ENCODE data around the gene NUP210. TPM values are rescaled to one million over a fixed set of nuclear protein-coding genes. Genes with fewer than 3 reads are reported as not detected.

NUP210 gene
- total and polyA plus RNA-seq, 2 experiments from 2014 or later: 13.8 to 73.9 TPM

- peaks cover 67% of the 10 kb centered on the region for H3K36me3 Mint-ChIP-seq (ENCODE audit: low read depth)
- DNase-seq (ENCODE audit: low spot score) (no peak), ATAC-seq (peak; percentile 21)
- Histone ChIP-seq H2AFZ (no peak overlapping the region), H3K36me3 (ENCODE audit: insufficient read depth) (no peaks in the 10 kb centered on the region), H3K4me3 (no peak overlapping the region), H3K4me2 (no peak overlapping the region), H4K20me1 (replicated peaks; ENCODE audit: insufficient read depth) (no peaks in the 10 kb centered on the region), H3K79me2 (replicated peaks; ENCODE audit: insufficient read depth) (no peaks in the 10 kb centered on the region), H3K9me2 (ENCODE audit: insufficient read depth) (no peaks in the 10 kb centered on the region), H3F3A (replicated peaks; ENCODE audit: low read depth) (no peaks in the 10 kb centered on the region), H3K27ac (ENCODE audit: low read depth) (no peak overlapping the region), H3K27me3 (ENCODE audit: insufficient read depth) (no peaks in the 10 kb centered on the region), H3K4me1 (ENCODE audit: insufficient read depth) (no peaks in the 10 kb centered on the region)
- TF ChIP-seq ZNF114 (CRISPR knock-in tag; IDR thresholded peaks at IDR 0.05): no peak
- TF ChIP-seq NANOG (IDR thresholded peaks at IDR 0.05; ENCODE audit: borderline replicate concordance): no peak
- TF ChIP-seq, protein P1, sequence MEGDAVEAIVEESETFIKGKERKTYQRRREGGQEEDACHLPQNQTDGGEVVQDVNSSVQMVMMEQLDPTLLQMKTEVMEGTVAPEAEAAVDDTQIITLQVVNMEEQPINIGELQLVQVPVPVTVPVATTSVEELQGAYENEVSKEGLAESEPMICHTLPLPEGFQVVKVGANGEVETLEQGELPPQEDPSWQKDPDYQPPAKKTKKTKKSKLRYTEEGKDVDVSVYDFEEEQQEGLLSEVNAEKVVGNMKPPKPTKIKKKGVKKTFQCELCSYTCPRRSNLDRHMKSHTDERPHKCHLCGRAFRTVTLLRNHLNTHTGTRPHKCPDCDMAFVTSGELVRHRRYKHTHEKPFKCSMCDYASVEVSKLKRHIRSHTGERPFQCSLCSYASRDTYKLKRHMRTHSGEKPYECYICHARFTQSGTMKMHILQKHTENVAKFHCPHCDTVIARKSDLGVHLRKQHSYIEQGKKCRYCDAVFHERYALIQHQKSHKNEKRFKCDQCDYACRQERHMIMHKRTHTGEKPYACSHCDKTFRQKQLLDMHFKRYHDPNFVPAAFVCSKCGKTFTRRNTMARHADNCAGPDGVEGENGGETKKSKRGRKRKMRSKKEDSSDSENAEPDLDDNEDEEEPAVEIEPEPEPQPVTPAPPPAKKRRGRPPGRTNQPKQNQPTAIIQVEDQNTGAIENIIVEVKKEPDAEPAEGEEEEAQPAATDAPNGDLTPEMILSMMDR (conservative IDR thresholded peaks at IDR 0.05; ENCODE audit: low read depth in 2 of 2): peak in 1 of 2 experiments; percentile 33; a peak in 2 of 4 replicates
- TF ChIP-seq JUNB (IDR thresholded peaks at IDR 0.05; ENCODE audit: unreplicated experiment): no peak
- no peak for TF ChIP-seq EZH2 (IDR thresholded peaks at IDR 0.05; ENCODE audit: low read depth, unreplicated experiment)
- peaks cover 10% of the 10 kb centered on the region for H3K4me1 Mint-ChIP-seq
- peaks cover 8% of the 10 kb centered on the region for H3K27me3 Mint-ChIP-seq (ENCODE audit: insufficient read depth, low read depth, poor library complexity)
- H3K4me3 Mint-ChIP-seq: no peak overlapping the region
- H3K27ac Mint-ChIP-seq: peak overlapping the region; percentile 95
- H3K9me3 Mint-ChIP-seq: no peaks in the 10 kb centered on the region
These were observed 81.1 kb downstream of the NUP210 start for GRCh38 chr3:13338996-13339395.

DNA sequence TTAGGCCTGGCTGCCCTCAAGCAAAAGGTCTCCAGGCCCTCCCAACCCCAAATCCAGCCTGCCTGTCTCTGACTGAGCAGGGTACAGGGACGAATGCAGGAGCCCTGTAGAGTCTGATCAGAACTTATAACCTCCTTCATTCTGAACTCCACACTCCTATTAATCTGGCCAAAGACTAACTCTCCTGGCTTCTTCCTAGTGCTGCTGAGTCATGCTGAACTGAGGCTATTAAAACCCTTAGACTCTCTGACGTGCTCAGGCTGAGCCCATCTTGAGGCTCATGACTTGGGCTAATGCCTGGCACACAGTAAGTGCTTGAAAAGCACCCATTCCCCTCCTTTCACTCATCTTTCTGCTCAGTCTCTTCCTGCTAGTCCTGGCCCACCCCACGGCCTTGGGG is 81.9 kb downstream of the NUP210 start:
- Mint-ChIP-seq H3K27ac (peak overlapping the region; percentile 95), H3K4me3 (no peak overlapping the region), H3K4me1 (peaks cover 9% of the 10 kb centered on the region; the same call in 2 of the 3 replicates), H3K27me3 (ENCODE audit: insufficient read depth, low read depth, poor library complexity) (peaks cover 8% of the 10 kb centered on the region), H3K36me3 (ENCODE audit: low read depth) (peaks cover 68% of the 10 kb centered on the region), H3K9me3 (no peaks in the 10 kb centered on the region)
- Histone ChIP-seq H3K4me1 (ENCODE audit: insufficient read depth) (no peaks in the 10 kb centered on the region), H3K4me3 (no peak overlapping the region), H3K4me2 (no peak overlapping the region), H3K27me3 (ENCODE audit: insufficient read depth) (no peaks in the 10 kb centered on the region), H3K9me2 (ENCODE audit: insufficient read depth) (no peaks in the 10 kb centered on the region), H3K79me2 (replicated peaks; ENCODE audit: insufficient read depth) (no peaks in the 10 kb centered on the region), H3K36me3 (ENCODE audit: insufficient read depth) (no peaks in the 10 kb centered on the region), H4K20me1 (replicated peaks; ENCODE audit: insufficient read depth) (no peaks in the 10 kb centered on the region), H3F3A (replicated peaks; ENCODE audit: low read depth) (no peaks in the 10 kb centered on the region), H2AFZ (no peak overlapping the region), H3K27ac (ENCODE audit: low read depth) (no peak overlapping the region)
- DNase-seq (ENCODE audit: low spot score): no peak
- ATAC-seq: no peak
- TF ChIP-seq CREB1 (CRISPR knock-in tag; IDR thresholded peaks at IDR 0.05; ENCODE audit: low read depth): no peak
- no peak for TF ChIP-seq ZNF114 (CRISPR knock-in tag; IDR thresholded peaks at IDR 0.05)
- TF ChIP-seq EZH2 (IDR thresholded peaks at IDR 0.05; ENCODE audit: low read depth, unreplicated experiment): no peak
- TF ChIP-seq, protein P2, sequence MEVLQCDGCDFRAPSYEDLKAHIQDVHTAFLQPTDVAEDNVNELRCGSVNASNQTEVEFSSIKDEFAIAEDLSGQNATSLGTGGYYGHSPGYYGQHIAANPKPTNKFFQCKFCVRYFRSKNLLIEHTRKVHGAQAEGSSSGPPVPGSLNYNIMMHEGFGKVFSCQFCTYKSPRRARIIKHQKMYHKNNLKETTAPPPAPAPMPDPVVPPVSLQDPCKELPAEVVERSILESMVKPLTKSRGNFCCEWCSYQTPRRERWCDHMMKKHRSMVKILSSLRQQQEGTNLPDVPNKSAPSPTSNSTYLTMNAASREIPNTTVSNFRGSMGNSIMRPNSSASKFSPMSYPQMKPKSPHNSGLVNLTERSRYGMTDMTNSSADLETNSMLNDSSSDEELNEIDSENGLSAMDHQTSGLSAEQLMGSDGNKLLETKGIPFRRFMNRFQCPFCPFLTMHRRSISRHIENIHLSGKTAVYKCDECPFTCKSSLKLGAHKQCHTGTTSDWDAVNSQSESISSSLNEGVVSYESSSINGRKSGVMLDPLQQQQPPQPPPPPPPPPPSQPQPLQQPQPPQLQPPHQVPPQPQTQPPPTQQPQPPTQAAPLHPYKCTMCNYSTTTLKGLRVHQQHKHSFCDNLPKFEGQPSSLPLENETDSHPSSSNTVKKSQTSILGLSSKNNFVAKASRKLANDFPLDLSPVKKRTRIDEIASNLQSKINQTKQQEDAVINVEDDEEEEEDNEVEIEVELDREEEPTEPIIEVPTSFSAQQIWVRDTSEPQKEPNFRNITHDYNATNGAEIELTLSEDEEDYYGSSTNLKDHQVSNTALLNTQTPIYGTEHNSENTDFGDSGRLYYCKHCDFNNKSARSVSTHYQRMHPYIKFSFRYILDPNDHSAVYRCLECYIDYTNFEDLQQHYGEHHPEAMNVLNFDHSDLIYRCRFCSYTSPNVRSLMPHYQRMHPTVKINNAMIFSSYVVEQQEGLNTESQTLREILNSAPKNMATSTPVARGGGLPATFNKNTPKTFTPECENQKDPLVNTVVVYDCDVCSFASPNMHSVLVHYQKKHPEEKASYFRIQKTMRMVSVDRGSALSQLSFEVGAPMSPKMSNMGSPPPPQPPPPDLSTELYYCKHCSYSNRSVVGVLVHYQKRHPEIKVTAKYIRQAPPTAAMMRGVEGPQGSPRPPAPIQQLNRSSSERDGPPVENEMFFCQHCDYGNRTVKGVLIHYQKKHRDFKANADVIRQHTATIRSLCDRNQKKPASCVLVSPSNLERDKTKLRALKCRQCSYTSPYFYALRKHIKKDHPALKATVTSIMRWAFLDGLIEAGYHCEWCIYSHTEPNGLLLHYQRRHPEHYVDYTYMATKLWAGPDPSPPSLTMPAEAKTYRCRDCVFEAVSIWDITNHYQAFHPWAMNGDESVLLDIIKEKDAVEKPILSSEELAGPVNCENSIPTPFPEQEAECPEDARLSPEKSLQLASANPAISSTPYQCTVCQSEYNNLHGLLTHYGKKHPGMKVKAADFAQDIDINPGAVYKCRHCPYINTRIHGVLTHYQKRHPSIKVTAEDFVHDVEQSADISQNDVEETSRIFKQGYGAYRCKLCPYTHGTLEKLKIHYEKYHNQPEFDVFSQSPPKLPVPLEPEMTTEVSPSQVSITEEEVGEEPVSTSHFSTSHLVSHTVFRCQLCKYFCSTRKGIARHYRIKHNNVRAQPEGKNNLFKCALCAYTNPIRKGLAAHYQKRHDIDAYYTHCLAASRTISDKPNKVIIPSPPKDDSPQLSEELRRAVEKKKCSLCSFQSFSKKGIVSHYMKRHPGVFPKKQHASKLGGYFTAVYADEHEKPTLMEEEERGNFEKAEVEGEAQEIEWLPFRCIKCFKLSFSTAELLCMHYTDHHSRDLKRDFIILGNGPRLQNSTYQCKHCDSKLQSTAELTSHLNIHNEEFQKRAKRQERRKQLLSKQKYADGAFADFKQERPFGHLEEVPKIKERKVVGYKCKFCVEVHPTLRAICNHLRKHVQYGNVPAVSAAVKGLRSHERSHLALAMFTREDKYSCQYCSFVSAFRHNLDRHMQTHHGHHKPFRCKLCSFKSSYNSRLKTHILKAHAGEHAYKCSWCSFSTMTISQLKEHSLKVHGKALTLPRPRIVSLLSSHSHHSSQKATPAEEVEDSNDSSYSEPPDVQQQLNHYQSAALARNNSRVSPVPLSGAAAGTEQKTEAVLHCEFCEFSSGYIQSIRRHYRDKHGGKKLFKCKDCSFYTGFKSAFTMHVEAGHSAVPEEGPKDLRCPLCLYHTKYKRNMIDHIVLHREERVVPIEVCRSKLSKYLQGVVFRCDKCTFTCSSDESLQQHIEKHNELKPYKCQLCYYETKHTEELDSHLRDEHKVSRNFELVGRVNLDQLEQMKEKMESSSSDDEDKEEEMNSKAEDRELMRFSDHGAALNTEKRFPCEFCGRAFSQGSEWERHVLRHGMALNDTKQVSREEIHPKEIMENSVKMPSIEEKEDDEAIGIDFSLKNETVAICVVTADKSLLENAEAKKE (CRISPR knock-in tag; IDR thresholded peaks at IDR 0.05): no peak
- TF ChIP-seq NANOG (IDR thresholded peaks at IDR 0.05; ENCODE audit: borderline replicate concordance): no peak
- no peak for TF ChIP-seq ZNF331 (CRISPR knock-in tag; IDR thresholded peaks at IDR 0.05; ENCODE audit: low read depth)
- TF ChIP-seq POLR2AphosphoS5 (IDR thresholded peaks at IDR 0.05; ENCODE audit: low read depth): no peak
- TF ChIP-seq REST (IDR thresholded peaks at IDR 0.05; ENCODE audit: unreplicated experiment): no peak
- TF ChIP-seq JUNB (IDR thresholded peaks at IDR 0.05; ENCODE audit: unreplicated experiment): no peak
- no peak for TF ChIP-seq STAT1 (IDR thresholded peaks at IDR 0.05; ENCODE audit: unreplicated experiment)

Measured in GM23338 (cell line).